ENCODE results near the gene EPHA2. TPM values are rescaled to one million over a fixed set of nuclear protein-coding genes. Genes with fewer than 3 reads are reported as not detected.

EPHA2 gene
- total RNA-seq, 1 donor from 2014 or later, result 197 TPM

DNA sequence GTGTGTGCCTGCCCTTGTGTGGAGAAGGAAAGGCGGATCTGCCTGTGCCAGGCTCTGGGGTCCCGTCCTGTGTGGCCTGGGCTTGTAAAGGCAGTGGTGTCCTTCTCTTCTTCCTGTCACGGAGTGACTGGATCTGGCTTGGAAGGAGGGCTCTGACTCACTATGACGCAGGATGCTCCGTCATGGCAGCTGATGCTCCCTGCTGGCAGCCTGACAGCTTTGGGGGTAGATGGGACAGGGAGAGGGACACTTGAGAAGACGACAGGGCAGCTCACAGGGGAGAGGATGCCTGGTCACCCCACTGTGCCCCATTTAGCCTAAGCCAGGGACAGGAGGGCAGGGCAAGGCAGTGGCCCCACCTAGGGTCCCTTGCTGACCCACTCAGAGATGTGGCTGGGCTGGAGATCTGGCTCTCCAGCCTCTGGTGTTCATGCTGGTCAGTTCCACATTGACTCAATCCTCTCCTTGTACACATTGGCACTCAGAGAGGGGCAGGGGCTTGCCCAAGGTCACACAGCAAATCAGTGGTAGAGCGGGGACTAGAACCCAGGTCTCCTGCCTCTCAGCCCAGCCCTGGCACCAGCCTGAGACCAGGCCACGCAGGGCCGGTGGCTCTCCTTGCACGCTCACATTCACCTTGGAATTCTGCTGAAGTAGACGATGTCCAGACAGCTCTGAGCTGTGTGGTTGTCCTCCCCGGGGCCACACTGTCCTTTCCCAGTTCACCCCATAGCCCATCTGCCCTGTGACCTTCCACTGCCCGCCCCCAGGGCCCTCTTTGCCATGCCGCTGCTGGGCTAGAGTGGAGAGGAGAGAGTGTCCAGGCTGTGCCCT is 79.6 kb downstream of the EPHA2 start:
- DNase-seq (ENCODE audit: extremely low read depth, low read depth, low spot score), result no peak

DNA sequence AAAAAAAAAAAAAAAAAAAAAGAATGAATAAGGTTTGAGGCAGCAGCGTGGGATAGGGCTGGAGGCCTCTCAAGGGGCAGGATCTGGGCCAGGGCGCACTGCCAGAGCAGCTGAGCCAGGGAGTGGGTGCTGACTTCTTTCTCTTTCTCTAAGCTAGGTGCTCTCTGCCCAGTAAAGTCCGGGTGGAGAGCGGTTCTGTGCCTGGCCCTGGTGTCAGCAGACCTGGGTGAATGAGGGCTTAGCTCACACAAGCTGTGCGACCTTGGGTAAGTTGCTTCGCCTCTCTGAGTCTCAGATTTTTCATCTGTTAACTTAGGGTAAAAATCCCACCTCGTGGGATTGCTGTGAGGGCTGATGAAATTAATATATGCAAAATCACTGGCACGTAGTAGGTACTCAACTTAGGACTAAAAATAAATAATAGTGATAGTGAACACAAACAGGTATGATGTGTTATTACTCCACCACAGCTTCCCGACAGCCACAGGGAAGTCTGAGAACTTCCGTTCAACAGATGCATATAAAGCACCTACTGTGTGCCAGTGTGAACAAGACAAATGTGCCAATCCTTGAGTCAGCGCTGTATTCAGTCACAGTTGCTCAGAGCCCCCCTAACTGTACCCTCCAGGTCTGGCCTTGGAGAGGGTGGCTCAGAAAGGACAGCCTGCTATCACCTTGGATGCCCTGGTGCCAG is 80.4 kb downstream of the EPHA2 start:
- DNase-seq (ENCODE audit: extremely low read depth, low read depth, low spot score), result no peak

Other genes with a start within 250 kb of the EPHA2 start
- gene ZBTB17, start 180.0 kb downstream of the EPHA2 start, total RNA-seq, result 27.6 and 35.6 TPM in 2 replicates
- gene SRARP, start 151.8 kb downstream of the EPHA2 start, total RNA-seq, result 0.15 TPM in 1 of 2 replicates, not detected in the other
- gene HSPB7, start 138.0 kb downstream of the EPHA2 start, total RNA-seq, result not detected in 2 replicates
- gene CLCNKA, start 134.0 kb downstream of the EPHA2 start, total RNA-seq, result not detected in 2 replicates
- gene CLCNKB, start 112.3 kb downstream of the EPHA2 start, total RNA-seq, result not detected in 2 replicates
- gene FAM131C, start 82.4 kb downstream of the EPHA2 start, total RNA-seq, result 0.82 and 0.87 TPM in 2 replicates
- 2.6 and 3.7 TPM in 2 replicates for gene ARHGEF19, start 56.6 kb upstream of the EPHA2 start, total RNA-seq
- 2.7 and 4.1 TPM in 2 replicates for gene CPLANE2, start 81.1 kb upstream of the EPHA2 start, total RNA-seq
- gene FBXO42, start 196.4 kb upstream of the EPHA2 start, total RNA-seq, result 14.3 and 20.9 TPM in 2 replicates
- gene SZRD1, start 211.2 kb upstream of the EPHA2 start, total RNA-seq, result 79.8 and 84.2 TPM in 2 replicates